Natural killer cell (primary cell): ENCODE measurements around the gene PNISR. TPM values are rescaled to one million over a fixed set of nuclear protein-coding genes. Genes with fewer than 3 reads are reported as not detected.

Source experiments
- ATAC-seq, 3 donors: fragments of 150-1000 bp in 2 of 3; fragments of 200-7000 bp in 1 of 3; cut with Tn5 transposase; 1 replicate in 1 of 3; 2 replicates in 2 of 3; pipeline ENCODE4 v1.10.0; 2021; ENCODE audit warnings: mild to moderate bottlenecking in 2 of 3, moderate library complexity in 2 of 3
- DNase-seq, 2 donors: peaks; one replicate each; pipeline versions ENCODE4 v3.0.0 to v3.0.0-alpha.2; 2013 to 2021; ENCODE audit warnings: mixed read lengths in 1 of 2
- H3K27ac ChIP-seq: one replicate; pipeline ENCODE4 v1.5.1; 2013; ENCODE audit warnings: mild to moderate bottlenecking, low read length
- H3K27me3 ChIP-seq: one replicate; pipeline ENCODE4 v1.6.1; 2013; ENCODE audit warnings: low read length; ENCODE audit not compliant: control insufficient read depth, insufficient read depth
- H3K36me3 ChIP-seq: one replicate; pipeline ENCODE4 v1.6.1; 2013; ENCODE audit warnings: low read length; ENCODE audit not compliant: control insufficient read depth, insufficient read depth
- H3K4me1 ChIP-seq: one replicate; pipeline ENCODE4 v1.6.1; 2013; ENCODE audit warnings: low read length; ENCODE audit not compliant: control insufficient read depth, insufficient read depth
- H3K4me3 ChIP-seq: one replicate; pipeline ENCODE4 v1.5.1; 2013; ENCODE audit warnings: low read length
- H3K9me3 ChIP-seq: one replicate; pipeline ENCODE4 v1.6.1; 2013; ENCODE audit warnings: low read length; ENCODE audit not compliant: control insufficient read depth, insufficient read depth
- H3K27ac Mint-ChIP-seq, 2 donors: one replicate each; pipeline ENCODE4 v1.8.0; 2022; ENCODE audit warnings: mild to moderate bottlenecking in 2 of 2, mixed read lengths in 2 of 2, moderate library complexity in 1 of 2
- H3K27me3 Mint-ChIP-seq, 2 donors: one replicate each; pipeline ENCODE4 v1.8.0; 2022; ENCODE audit warnings: low read depth in 2 of 2, mixed read lengths in 2 of 2
- H3K36me3 Mint-ChIP-seq: one replicate; pipeline ENCODE4 v1.8.0; 2022; ENCODE audit warnings: mixed read lengths
- H3K4me1 Mint-ChIP-seq, 2 donors: one replicate each; pipeline ENCODE4 v1.8.0; 2022; ENCODE audit warnings: mixed read lengths in 2 of 2
- H3K4me3 Mint-ChIP-seq: one replicate; pipeline ENCODE4 v1.8.0; 2022; ENCODE audit warnings: mild to moderate bottlenecking, moderate library complexity, mixed read lengths
- H3K9me3 Mint-ChIP-seq, 2 donors: one replicate each; pipeline ENCODE4 v1.8.0; 2022; ENCODE audit warnings: mixed read lengths in 2 of 2
- WGBS: methylation state at CpG from one replicate; pipeline ENCODE4 v1.1.7; 2013; ENCODE audit warnings: missing lambda C conversion rate; ENCODE audit not compliant: insufficient coverage; 5-methylcytosine and 5-hydroxymethylcytosine counted together
- intact Hi-C: fragments of 100-400 bp; cut with micrococcal nuclease; formaldehyde crosslinking; loops from one replicate; pipeline ENCODE4 v1.14.2; 2022
- total RNA-seq, 4 donors: library from RNA; stranded (reverse); fragments of 120-200 nt in 1 of 4; gene quantifications; one replicate each; pipeline versions ENCODE4 v1.2.3 to v1.2.4, GENCODE V29; 2013 to 2022
- TF ChIP-seq, protein P1 (sequence below): fragments of 200-600 bp; IDR thresholded peaks from one replicate; pipeline ENCODE4 v1.8.0; 2022; ENCODE audit warnings: antibody characterized with exemption

PNISR gene
- total RNA-seq, 3 donors from 2014 or later (not counting 1 experiment from before 2014, with no cell fraction given) = 289 to 320 (median 308) TPM

DNA sequence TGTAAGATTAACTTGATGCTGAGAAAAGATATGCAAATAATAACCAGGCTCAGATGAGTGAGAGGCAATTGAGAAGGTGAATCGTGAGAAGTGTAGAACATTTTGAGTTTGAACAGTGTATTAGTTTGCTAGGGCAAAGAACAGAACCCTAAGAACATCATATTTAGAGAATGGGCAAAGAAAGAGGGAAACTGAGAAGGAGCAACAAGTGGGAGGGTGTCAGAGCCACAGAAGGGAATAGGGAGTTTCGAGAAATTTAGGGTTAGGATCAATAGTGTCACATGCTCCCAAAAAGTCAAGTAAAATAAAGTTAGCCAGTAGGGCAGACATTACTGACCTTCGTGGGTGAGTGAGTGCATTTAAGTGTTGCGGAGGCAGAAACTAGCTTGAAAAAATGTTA lies 70.1 kb downstream of the PNISR start:
- H3K27ac Mint-ChIP-seq = no peak overlapping the region
- Histone ChIP-seq H3K27me3 (peaks cover 14% of the 10 kb centered on the region), H3K27ac (no peak overlapping the region), H3K4me3 (no peak overlapping the region), H3K36me3 (no peaks in the 10 kb centered on the region), H3K4me1 (no peaks in the 10 kb centered on the region), H3K9me3 (no peaks in the 10 kb centered on the region)
- H3K36me3 Mint-ChIP-seq = no peaks in the 10 kb centered on the region
- intact Hi-C loops = no loop called here
- H3K27me3 Mint-ChIP-seq = peaks cover 34 to 72% of the 10 kb centered on the region in 2 donors
- no peaks in the 10 kb centered on the region for H3K9me3 Mint-ChIP-seq
- no peak overlapping the region for H3K4me3 Mint-ChIP-seq
- no peak for ATAC-seq
- no peaks in the 10 kb centered on the region for H3K4me1 Mint-ChIP-seq
- no peak for DNase-seq
- 70% methylated on average over 4 of the region's 4 CpGs for WGBS
- TF ChIP-seq, protein P1, sequence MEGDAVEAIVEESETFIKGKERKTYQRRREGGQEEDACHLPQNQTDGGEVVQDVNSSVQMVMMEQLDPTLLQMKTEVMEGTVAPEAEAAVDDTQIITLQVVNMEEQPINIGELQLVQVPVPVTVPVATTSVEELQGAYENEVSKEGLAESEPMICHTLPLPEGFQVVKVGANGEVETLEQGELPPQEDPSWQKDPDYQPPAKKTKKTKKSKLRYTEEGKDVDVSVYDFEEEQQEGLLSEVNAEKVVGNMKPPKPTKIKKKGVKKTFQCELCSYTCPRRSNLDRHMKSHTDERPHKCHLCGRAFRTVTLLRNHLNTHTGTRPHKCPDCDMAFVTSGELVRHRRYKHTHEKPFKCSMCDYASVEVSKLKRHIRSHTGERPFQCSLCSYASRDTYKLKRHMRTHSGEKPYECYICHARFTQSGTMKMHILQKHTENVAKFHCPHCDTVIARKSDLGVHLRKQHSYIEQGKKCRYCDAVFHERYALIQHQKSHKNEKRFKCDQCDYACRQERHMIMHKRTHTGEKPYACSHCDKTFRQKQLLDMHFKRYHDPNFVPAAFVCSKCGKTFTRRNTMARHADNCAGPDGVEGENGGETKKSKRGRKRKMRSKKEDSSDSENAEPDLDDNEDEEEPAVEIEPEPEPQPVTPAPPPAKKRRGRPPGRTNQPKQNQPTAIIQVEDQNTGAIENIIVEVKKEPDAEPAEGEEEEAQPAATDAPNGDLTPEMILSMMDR = no peak

DNA sequence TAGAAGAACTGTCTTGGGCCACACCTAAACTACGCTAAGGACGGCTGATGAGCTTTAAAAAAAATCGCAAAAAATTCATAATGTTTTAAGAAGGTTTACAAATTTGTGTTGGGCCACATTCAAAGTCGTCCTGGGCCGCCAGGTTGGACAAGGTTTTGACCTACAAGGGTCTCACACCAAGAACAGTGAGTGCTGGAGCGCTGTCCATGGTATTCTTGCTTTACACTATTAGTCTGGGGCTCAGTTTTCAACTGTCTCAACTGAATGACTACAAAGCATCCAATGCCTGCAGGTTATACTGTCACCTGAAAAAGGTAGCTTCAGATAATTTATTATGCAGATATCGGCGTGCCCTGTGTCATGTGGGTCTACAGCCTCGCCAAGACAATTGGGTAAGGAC lies 72.0 kb downstream of the PNISR start:
- TF ChIP-seq, protein P1 = no peak
- 78% methylated on average over 9 of the region's 9 CpGs for WGBS
- Mint-ChIP-seq H3K27me3 (peaks cover 42 to 69% of the 10 kb centered on the region in 2 donors), H3K4me3 (no peak overlapping the region), H3K4me1 (no peaks in the 10 kb centered on the region), H3K27ac (no peak overlapping the region), H3K36me3 (no peaks in the 10 kb centered on the region), H3K9me3 (no peaks in the 10 kb centered on the region)
- no peak for ATAC-seq
- Histone ChIP-seq H3K4me1 (no peaks in the 10 kb centered on the region), H3K27me3 (peaks cover 20% of the 10 kb centered on the region), H3K4me3 (no peak overlapping the region), H3K27ac (no peak overlapping the region), H3K9me3 (no peaks in the 10 kb centered on the region), H3K36me3 (no peaks in the 10 kb centered on the region)
- intact Hi-C loops = no loop called here
- no peak for DNase-seq

DNA sequence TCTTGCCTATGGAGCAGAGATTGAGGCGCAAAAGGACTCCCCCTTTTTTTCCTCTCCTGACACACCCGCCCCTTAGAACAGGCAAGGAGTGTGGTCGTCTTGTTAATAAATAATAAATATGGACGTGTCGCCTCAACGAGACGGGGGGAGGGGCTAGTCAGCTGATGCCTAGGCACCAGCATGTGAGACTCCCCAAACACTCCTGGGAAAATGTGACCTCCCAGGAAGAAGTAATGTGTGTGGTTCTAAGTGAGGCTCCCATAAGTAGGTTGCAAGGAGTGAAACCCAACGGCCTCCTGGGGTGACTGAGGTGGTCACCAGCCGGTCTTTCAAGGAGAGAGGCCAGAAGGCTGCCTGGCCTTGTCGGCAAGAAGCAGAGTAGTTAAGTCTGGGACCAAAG lies 74.5 kb downstream of the PNISR start:
- Histone ChIP-seq H3K27me3 (peaks cover 20% of the 10 kb centered on the region), H3K9me3 (no peaks in the 10 kb centered on the region), H3K4me1 (no peaks in the 10 kb centered on the region), H3K4me3 (no peak overlapping the region), H3K36me3 (no peaks in the 10 kb centered on the region), H3K27ac (no peak overlapping the region)
- Mint-ChIP-seq H3K27ac (no peak overlapping the region), H3K27me3 (peaks cover 42 to 68% of the 10 kb centered on the region in 2 donors), H3K4me3 (no peak overlapping the region), H3K36me3 (no peaks in the 10 kb centered on the region), H3K9me3 (no peaks in the 10 kb centered on the region), H3K4me1 (no peaks in the 10 kb centered on the region)
- TF ChIP-seq, protein P1 = no peak
- ATAC-seq (no peak), DNase-seq (no peak)
- intact Hi-C loops = no loop called here
- 29% methylated on average over 8 of the region's 10 CpGs for WGBS
